H9 (cell line): ENCODE results near the gene MIGA1. TPM values are rescaled to one million over a fixed set of nuclear protein-coding genes. Genes with fewer than 3 reads are reported as not detected.

Source experiments
- DNase-seq: peaks from one replicate; pipeline ENCODE4 v3.0.0-alpha.2; 2017
- H2AFZ ChIP-seq: one replicate; pipeline ENCODE4 v1.6.1; 2013; ENCODE audit warnings: mild to moderate bottlenecking, low read length, control low read depth, moderate library complexity
- H2AK5ac ChIP-seq: 2 replicates; pipeline ENCODE4 v1.6.1; 2013; ENCODE audit warnings: low read length, control low read depth, mixed read lengths; ENCODE audit not compliant: insufficient read length
- H2BK120ac ChIP-seq: one replicate; pipeline ENCODE4 v1.6.1; 2013; ENCODE audit warnings: low read depth, mild to moderate bottlenecking, low read length, control low read depth, inconsistent platforms; ENCODE audit not compliant: poor library complexity, severe bottlenecking
- H2BK12ac ChIP-seq: 2 replicates; pipeline ENCODE4 v1.6.1; 2013; ENCODE audit warnings: low read length, control low read depth, mixed read lengths, low read depth; ENCODE audit not compliant: insufficient read length
- H2BK15ac ChIP-seq: 2 replicates; pipeline ENCODE4 v1.6.1; 2013; ENCODE audit warnings: low read depth, low read length, control low read depth
- H2BK20ac ChIP-seq: one replicate; pipeline ENCODE4 v1.6.1; 2013; ENCODE audit warnings: low read depth, mild to moderate bottlenecking, low read length, control low read depth, inconsistent platforms; ENCODE audit not compliant: poor library complexity, severe bottlenecking
- H2BK5ac ChIP-seq: 2 replicates; pipeline ENCODE4 v1.6.1; 2013; ENCODE audit warnings: low read length, control low read depth, mixed read lengths; ENCODE audit not compliant: insufficient read length
- H3K14ac ChIP-seq: 2 replicates; pipeline ENCODE4 v1.6.1; 2013; ENCODE audit warnings: low read length, control low read depth; ENCODE audit not compliant: insufficient read depth
- H3K18ac ChIP-seq: 2 replicates; pipeline ENCODE4 v1.6.1; 2013; ENCODE audit warnings: low read depth, mild to moderate bottlenecking, mixed read lengths, low read length, control low read depth; ENCODE audit not compliant: insufficient read length
- H3K23ac ChIP-seq: 2 replicates; pipeline ENCODE4 v1.6.1; 2013; ENCODE audit warnings: low read length, control low read depth, mixed read lengths, low read depth; ENCODE audit not compliant: insufficient read length
- H3K23me2 ChIP-seq: 2 replicates; pipeline ENCODE4 v1.6.1; 2013; ENCODE audit warnings: low read depth, mild to moderate bottlenecking, mixed read lengths, low read length, control low read depth; ENCODE audit not compliant: insufficient read length, poor library complexity, severe bottlenecking
- H3K27ac ChIP-seq: 2 replicates; pipeline ENCODE4 v1.5.1; 2013; ENCODE audit warnings: low read length, control low read depth, mixed read lengths, low read depth; ENCODE audit not compliant: insufficient read length
- H3K27me3 ChIP-seq: 2 replicates; pipeline ENCODE4 v1.6.1; 2013; ENCODE audit warnings: low read length, control low read depth, inconsistent platforms; ENCODE audit not compliant: insufficient read depth
- H3K4ac ChIP-seq: 2 replicates; pipeline ENCODE4 v1.6.1; 2013; ENCODE audit warnings: low read depth, mild to moderate bottlenecking, control low read depth, inconsistent platforms, low read length, moderate library complexity
- H3K4me1 ChIP-seq: 2 replicates; pipeline ENCODE4 v1.6.1; 2013; ENCODE audit warnings: low read length, control low read depth, inconsistent platforms; ENCODE audit not compliant: insufficient read depth
- H3K4me2 ChIP-seq: 2 replicates; pipeline ENCODE4 v1.6.1; 2013; ENCODE audit warnings: low read length, control low read depth, mixed read lengths; ENCODE audit not compliant: insufficient read length, insufficient read depth
- H3K56ac ChIP-seq: 2 replicates; pipeline ENCODE4 v1.6.1; 2013; ENCODE audit warnings: low read depth, mild to moderate bottlenecking, mixed read lengths, low read length, control low read depth; ENCODE audit not compliant: insufficient read length
- H3K79me1 ChIP-seq: 2 replicates; pipeline ENCODE4 v1.6.1; 2013; ENCODE audit warnings: low read depth, mild to moderate bottlenecking, moderate library complexity, low read length, control low read depth, inconsistent platforms; ENCODE audit not compliant: insufficient read depth, poor library complexity, severe bottlenecking
- H3K79me2 ChIP-seq: 2 replicates; pipeline ENCODE4 v1.6.1; 2013; ENCODE audit warnings: low read length, control low read depth, inconsistent platforms; ENCODE audit not compliant: insufficient read depth
- H3K9ac ChIP-seq: 2 replicates; pipeline ENCODE4 v1.6.1; 2013; ENCODE audit warnings: low read length, control low read depth, mixed read lengths; ENCODE audit not compliant: insufficient read length; ENCODE audit errors: extremely low read depth
- H3K9me3 ChIP-seq: one replicate; pipeline ENCODE4 v1.6.1; 2013; ENCODE audit warnings: low read depth, low read length, inconsistent platforms; ENCODE audit not compliant: control insufficient read depth
- H3T11ph ChIP-seq: one replicate; pipeline ENCODE4 v1.6.1; 2013; ENCODE audit warnings: mild to moderate bottlenecking, low read length, control low read depth, inconsistent platforms
- H4K20me1 ChIP-seq: one replicate; pipeline ENCODE4 v1.6.1; 2013; ENCODE audit not compliant: control insufficient read depth, insufficient read length, insufficient read depth
- H4K5ac ChIP-seq: 2 replicates; pipeline ENCODE4 v1.6.1; 2013; ENCODE audit warnings: low read depth, mild to moderate bottlenecking, mixed read lengths, low read length, control low read depth; ENCODE audit not compliant: insufficient read length
- H4K8ac ChIP-seq: replicated peaks from 2 replicates; pipeline ENCODE4 v1.6.1; 2013; ENCODE audit warnings: low read length, control low read depth, mixed read lengths, low read depth; ENCODE audit not compliant: insufficient read length
- H4K91ac ChIP-seq: 2 replicates; pipeline ENCODE4 v1.6.1; 2013; ENCODE audit warnings: low read depth, mild to moderate bottlenecking, moderate library complexity, mixed read lengths, low read length, control low read depth; ENCODE audit not compliant: insufficient read length
- H3K27ac Mint-ChIP-seq, 3 experiments: 2 replicates in 2 of 3; 3 replicates in 1 of 3; pipeline ENCODE4 v1.8.0; 2020 to 2021; ENCODE audit warnings: mixed read lengths in 3 of 3, mild to moderate bottlenecking in 1 of 3, moderate library complexity in 1 of 3
- H3K27me3 Mint-ChIP-seq: 2 replicates; pipeline ENCODE4 v1.8.0; 2021; ENCODE audit warnings: low read depth, mild to moderate bottlenecking, moderate library complexity, mixed read lengths
- H3K36me3 Mint-ChIP-seq, 3 experiments: 2 replicates in 2 of 3; 3 replicates in 1 of 3; pipeline ENCODE4 v1.8.0; 2020 to 2021; ENCODE audit warnings: low read depth in 3 of 3, mixed read lengths in 3 of 3; ENCODE audit not compliant: insufficient read depth in 1 of 3
- H3K4me1 Mint-ChIP-seq, 2 experiments: 2 replicates each; pipeline ENCODE4 v1.8.0; 2020; ENCODE audit warnings: mixed read lengths in 2 of 2
- H3K4me3 Mint-ChIP-seq, 2 experiments: 2 replicates in 1 of 2; 3 replicates in 1 of 2; pipeline ENCODE4 v1.8.0; 2020 to 2021; ENCODE audit warnings: mild to moderate bottlenecking in 2 of 2, mixed read lengths in 2 of 2, moderate library complexity in 1 of 2
- H3K9me3 Mint-ChIP-seq, 2 experiments: 2 replicates in 1 of 2; 3 replicates in 1 of 2; pipeline ENCODE4 v1.8.0; 2020; ENCODE audit warnings: mild to moderate bottlenecking in 2 of 2, mixed read lengths in 2 of 2, moderate library complexity in 1 of 2
- WGBS: extraction: QIAGEN DNeasy Blood & Tissue Kit; methylation state at CpG from one replicate; pipeline ENCODE4 v1.1.7; 2013; ENCODE audit warnings: missing lambda C conversion rate, low lambda C conversion rate, mixed read lengths; ENCODE audit not compliant: insufficient read length; ENCODE audit errors: extremely low coverage; 5-methylcytosine and 5-hydroxymethylcytosine counted together
- total RNA-seq: library from RNA; stranded (reverse); gene quantifications from 2 replicates; pipeline ENCODE4 v1.2.1, GENCODE V29; 2021
- TF ChIP-seq, protein P1 (sequence below): fragments of 200-600 bp; sonication (generic); conservative IDR thresholded peaks from 3 replicates; pipeline ENCODE4 v1.8.0; 2021; ENCODE audit warnings: antibody characterized with exemption, mild to moderate bottlenecking

MIGA1 gene
- total RNA-seq, 1 experiment from 2014 or later = 6.3 TPM

DNA sequence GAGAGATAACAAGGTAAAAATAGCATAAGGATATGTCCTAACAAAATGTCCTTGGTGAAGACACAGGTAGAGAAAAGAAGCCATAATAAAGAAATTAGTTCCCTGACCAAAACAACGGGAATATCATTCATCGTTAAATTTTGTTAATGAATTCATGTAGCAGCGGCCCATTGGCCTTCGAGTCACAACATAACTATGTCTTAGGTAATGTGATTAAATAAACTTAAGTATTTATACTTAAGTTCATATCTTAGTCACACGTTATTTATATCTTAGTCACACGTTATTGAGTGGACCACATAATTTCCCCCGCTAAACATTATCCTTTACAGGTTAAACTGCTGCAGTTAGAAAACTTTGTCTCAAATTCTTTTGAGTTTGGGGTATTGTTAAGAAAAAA, 110.2 kb downstream of the MIGA1 start:
- TF ChIP-seq, protein P1, sequence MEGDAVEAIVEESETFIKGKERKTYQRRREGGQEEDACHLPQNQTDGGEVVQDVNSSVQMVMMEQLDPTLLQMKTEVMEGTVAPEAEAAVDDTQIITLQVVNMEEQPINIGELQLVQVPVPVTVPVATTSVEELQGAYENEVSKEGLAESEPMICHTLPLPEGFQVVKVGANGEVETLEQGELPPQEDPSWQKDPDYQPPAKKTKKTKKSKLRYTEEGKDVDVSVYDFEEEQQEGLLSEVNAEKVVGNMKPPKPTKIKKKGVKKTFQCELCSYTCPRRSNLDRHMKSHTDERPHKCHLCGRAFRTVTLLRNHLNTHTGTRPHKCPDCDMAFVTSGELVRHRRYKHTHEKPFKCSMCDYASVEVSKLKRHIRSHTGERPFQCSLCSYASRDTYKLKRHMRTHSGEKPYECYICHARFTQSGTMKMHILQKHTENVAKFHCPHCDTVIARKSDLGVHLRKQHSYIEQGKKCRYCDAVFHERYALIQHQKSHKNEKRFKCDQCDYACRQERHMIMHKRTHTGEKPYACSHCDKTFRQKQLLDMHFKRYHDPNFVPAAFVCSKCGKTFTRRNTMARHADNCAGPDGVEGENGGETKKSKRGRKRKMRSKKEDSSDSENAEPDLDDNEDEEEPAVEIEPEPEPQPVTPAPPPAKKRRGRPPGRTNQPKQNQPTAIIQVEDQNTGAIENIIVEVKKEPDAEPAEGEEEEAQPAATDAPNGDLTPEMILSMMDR = no peak
- H3K4me2 ChIP-seq = peak overlapping the region; percentile 51
- H4K20me1 ChIP-seq = no peaks in the 10 kb centered on the region
- no peak overlapping the region for H4K5ac ChIP-seq
- no peaks in the 10 kb centered on the region for H3K9me3 Mint-ChIP-seq
- no peak for DNase-seq
- H2AFZ ChIP-seq = no peak overlapping the region
- no peak overlapping the region for H3K4ac ChIP-seq
- H2BK15ac ChIP-seq = no peak overlapping the region
- H3K14ac ChIP-seq = no peak overlapping the region
- no peaks in the 10 kb centered on the region for H3K4me1 ChIP-seq
- no peaks in the 10 kb centered on the region for H3K23me2 ChIP-seq
- H2BK5ac ChIP-seq = no peak overlapping the region
- no peaks in the 10 kb centered on the region for H3K79me1 ChIP-seq
- no peak overlapping the region for H2AK5ac ChIP-seq
- no peak overlapping the region for H2BK12ac ChIP-seq
- peaks cover 9 to 12% of the 10 kb centered on the region in 2 experiments for H3K4me1 Mint-ChIP-seq
- no peak overlapping the region for H2BK120ac ChIP-seq
- no peak overlapping the region for H3K18ac ChIP-seq
- WGBS = no CpG with 5 or more reads among the region's 7 CpGs
- no peak overlapping the region for H3T11ph ChIP-seq
- no peak overlapping the region for H3K27ac ChIP-seq
- H2BK20ac ChIP-seq = no peak overlapping the region
- H3K56ac ChIP-seq = no peak overlapping the region
- peaks cover 1% of the 10 kb centered on the region; the same call in 1 of the 2 replicates for H3K27me3 Mint-ChIP-seq
- no peak overlapping the region for H3K23ac ChIP-seq
- H3K27me3 ChIP-seq = no peaks in the 10 kb centered on the region
- no peaks in the 10 kb centered on the region for H3K9me3 ChIP-seq
- H4K91ac ChIP-seq = no peak overlapping the region
- peaks cover 0 to 2% (median 0%) of the 10 kb centered on the region in 3 experiments; a peak in 1 of 7 replicates for H3K36me3 Mint-ChIP-seq
- H3K4me3 Mint-ChIP-seq = peak overlapping the region; percentile 89 to 96
- no peaks in the 10 kb centered on the region for H3K79me2 ChIP-seq
- no peak overlapping the region for H3K9ac ChIP-seq
- no peak overlapping the region for H4K8ac ChIP-seq
- H3K27ac Mint-ChIP-seq = no peak overlapping the region
